ENCODE measurements around the gene OR52W1.
"Not testable (repeated sequence)": the region's sequence is repeated elsewhere in the genome, so short reads cannot be mapped to it uniquely, and the experiment has no call there.

Gene OR52W1

GRCh38 chr11:6217722-6218121 lies 18.7 kb downstream of the OR52W1 start:
- DNase-seq (ENCODE audit: low spot score), result no peak

- DNase-seq (ENCODE audit: low spot score), result no peak
Observed at GRCh38 chr11:6219359-6219758, 20.3 kb downstream of the OR52W1 start.

GRCh38 chr11:6223854-6224253 lies 24.8 kb downstream of the OR52W1 start:
- no peak for DNase-seq (ENCODE audit: low spot score)

GRCh38 chr11:6224421-6224820 lies 25.4 kb downstream of the OR52W1 start:
- no peak for DNase-seq (ENCODE audit: low spot score)

GRCh38 chr11:6225024-6225423 lies 26.0 kb downstream of the OR52W1 start:
- DNase-seq (ENCODE audit: low spot score), result no peak

- DNase-seq (ENCODE audit: low spot score), result no peak
Observed at GRCh38 chr11:6225896-6226295, 26.9 kb downstream of the OR52W1 start.

- DNase-seq (ENCODE audit: low spot score), result no peak
Observed at GRCh38 chr11:6228520-6228919, 29.5 kb downstream of the OR52W1 start.

- DNase-seq (ENCODE audit: low spot score), result no peak
Observed at GRCh38 chr11:6229911-6230310, 30.9 kb downstream of the OR52W1 start.

GRCh38 chr11:6232899-6233298 lies 33.9 kb downstream of the OR52W1 start:
- no peak for DNase-seq (ENCODE audit: low spot score)

- no peak for DNase-seq (ENCODE audit: low spot score)
Observed at GRCh38 chr11:6233984-6234386, 35.0 kb downstream of the OR52W1 start.

GRCh38 chr11:6234387-6235107 lies 35.5 kb downstream of the OR52W1 start, which contains the start of gene FHIP1B:
TSS of gene FHIP1B (minus strand) at chr11:6234636. CDS start at chr11:6224516, 10,120 bp downstream.
- peak; percentile 100 for DNase-seq (ENCODE audit: low spot score)

- no peak for DNase-seq (ENCODE audit: low spot score)
Observed at GRCh38 chr11:6237266-6237665, 38.2 kb downstream of the OR52W1 start.

- no peak for DNase-seq (ENCODE audit: low spot score)
Observed at GRCh38 chr11:6237761-6238302, 38.8 kb downstream of the OR52W1 start.

- DNase-seq (ENCODE audit: low spot score), result no peak
Observed at GRCh38 chr11:6238902-6239301, 39.9 kb downstream of the OR52W1 start, which contains the start of gene CNGA4. TSS of gene CNGA4 (plus strand) at chr11:6239089. CDS start at chr11:6239207, 118 bp downstream.

- DNase-seq (ENCODE audit: low spot score), result no peak
Observed at GRCh38 chr11:6240139-6240538, 41.1 kb downstream of the OR52W1 start.

- DNase-seq (ENCODE audit: low spot score), result no peak
Observed at GRCh38 chr11:6240781-6241180, 41.8 kb downstream of the OR52W1 start.

GRCh38 chr11:6241316-6241715 lies 42.3 kb downstream of the OR52W1 start:
- DNase-seq (ENCODE audit: low spot score), result no peak

GRCh38 chr11:6245536-6245935 lies 46.5 kb downstream of the OR52W1 start:
- DNase-seq (ENCODE audit: low spot score), result no peak

- no peak for DNase-seq (ENCODE audit: low spot score)
Observed at GRCh38 chr11:6248248-6248647, 49.2 kb downstream of the OR52W1 start.

GRCh38 chr11:6248897-6249296 lies 49.9 kb downstream of the OR52W1 start:
- not testable (repeated sequence) for DNase-seq (ENCODE audit: low spot score)

Measured in NAMALWA (cell line).